GM12872 (cell line): ENCODE measurements around the gene ODF2.
A peak's percentile ranks its signal among the peaks of the same experiment; 100 is the strongest.

Experiments
- CTCF ChIP-seq: IDR thresholded peaks from 3 replicates; pipeline ENCODE4 v1.5.1; 2011; ENCODE audit warnings: low read depth, mild to moderate bottlenecking, low read length, moderate library complexity; ENCODE audit not compliant: insufficient read depth

ODF2 gene

GRCh38 chr9:128435611-128436010, 20.2 kb upstream of the ODF2 start:
- no peak for TF ChIP-seq CTCF

GRCh38 chr9:128438343-128439109, 17.3 kb upstream of the ODF2 start:
- TF ChIP-seq CTCF: peak; percentile 99

GRCh38 chr9:128439273-128439672, 16.5 kb upstream of the ODF2 start:
- no peak for TF ChIP-seq CTCF

GRCh38 chr9:128442150-128442549, 13.7 kb upstream of the ODF2 start:
- TF ChIP-seq CTCF: no peak

GRCh38 chr9:128448746-128449145, 7.1 kb upstream of the ODF2 start:
- TF ChIP-seq CTCF: no peak

- TF ChIP-seq CTCF: no peak
Observed at GRCh38 chr9:128454991-128455390, 815 bp upstream of the ODF2 start.

- no peak for TF ChIP-seq CTCF
Observed at GRCh38 chr9:128456613-128457061, 831 bp downstream of the ODF2 start.
